Activated CD4-positive, alpha-beta T cell treated with anti-CD3 and anti-CD28 coated beads for 48 hours (primary cell): ENCODE results near the gene UBQLN4.

ENCODE experiments used
- DNase-seq: peaks from one replicate; pipeline ENCODE4 v3.0.0-alpha.2; 2020

UBQLN4 gene

GRCh38 chr1:156009404-156009803 lies 44.2 kb downstream of the UBQLN4 start:
- DNase-seq, result no peak

- no peak for DNase-seq
These were observed 46.8 kb downstream of the UBQLN4 start for GRCh38 chr1:156006666-156007376.

GRCh38 chr1:156004843-156005584 lies 48.6 kb downstream of the UBQLN4 start:
- DNase-seq, result no peak

GRCh38 chr1:156003923-156004188 lies 49.7 kb downstream of the UBQLN4 start:
- DNase-seq, result no peak

- no peak for DNase-seq
These were observed 51.2 kb downstream of the UBQLN4 start for GRCh38 chr1:156002188-156002911.

GRCh38 chr1:156001662-156002171 lies 51.9 kb downstream of the UBQLN4 start:
- no peak for DNase-seq

GRCh38 chr1:156001021-156001661 lies 52.5 kb downstream of the UBQLN4 start:
- DNase-seq, result no peak

- DNase-seq, result no peak
These were observed 53.6 kb downstream of the UBQLN4 start for GRCh38 chr1:155999964-156000363.

GRCh38 chr1:155996166-155996565 lies 57.4 kb downstream of the UBQLN4 start:
- DNase-seq, result no peak

- DNase-seq, result no peak
These were observed 60.0 kb downstream of the UBQLN4 start for GRCh38 chr1:155993595-155993994.

GRCh38 chr1:155990005-155990739 lies 63.4 kb downstream of the UBQLN4 start:
- no peak for DNase-seq

- DNase-seq, result peak; percentile 84
These were observed 64.2 kb downstream of the UBQLN4 start for GRCh38 chr1:155989242-155990004.
